ENCODE measurements around the gene ARAP3. TPM values are rescaled to one million over a fixed set of nuclear protein-coding genes. Genes with fewer than 3 reads are reported as not detected.
A peak's percentile ranks its signal among the peaks of the same experiment; 100 is the strongest.

The ARAP3 gene
- polyA plus RNA-seq, 1 donor (not counting 4 experiments of a cell fraction or from before 2014, with no cell fraction given), result 1.3 TPM

DNA sequence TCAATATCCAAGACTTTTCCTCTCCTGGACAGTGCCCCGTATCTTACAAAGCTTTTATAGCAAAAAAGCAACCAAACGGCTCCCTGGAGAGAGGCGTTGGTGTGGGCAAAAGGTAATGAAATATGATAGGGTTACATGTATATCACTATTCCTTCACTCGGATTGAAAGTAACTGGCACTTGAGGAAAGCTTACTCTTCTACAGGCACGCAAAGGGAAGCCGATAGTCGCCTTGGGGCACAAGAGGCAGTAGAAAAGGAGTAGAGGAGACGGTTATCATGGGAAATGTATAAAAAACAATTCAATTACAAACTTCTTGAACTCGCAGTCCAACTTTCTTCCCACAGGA, 64.4 kb downstream of the ARAP3 start:
- dilution Hi-C loops (cut with MboI; ENCODE audit: extremely low pct_ligation_motif_present, low sequenced_read_pairs), result no loop called here
- DNase-seq (ENCODE audit: low read depth, low spot score) (no peak), FAIRE-seq (no peak)
- Histone ChIP-seq H3K79me2 (ENCODE audit: control insufficient read depth, insufficient read depth, low read length) (peaks cover 59% of the 10 kb centered on the region), H3K4me2 (ENCODE audit: control insufficient read depth, extremely low read depth, insufficient read depth, low read depth, low read length) (peak overlapping the region; percentile 92), H3K4me3 (ENCODE audit: control insufficient read depth in 2 of 3, extremely low read depth in 1 of 3, insufficient read depth in 2 of 3, low read depth in 1 of 3, low read length in 3 of 3) (peak overlapping the region; percentile 76 to 91 (median 83)), H2AFZ (ENCODE audit: control insufficient read depth, low read length) (no peak overlapping the region), H3K9me3 (ENCODE audit: control insufficient read depth, low read depth, low read length) (no peaks in the 10 kb centered on the region), H3K4me1 (ENCODE audit: control insufficient read depth, extremely low read depth, insufficient read depth, low read length) (peaks cover 22% of the 10 kb centered on the region), H3K36me3 (ENCODE audit: control insufficient read depth in 2 of 2, extremely low read depth in 1 of 2, insufficient read depth in 2 of 2, low read length in 2 of 2) (peaks cover 6 to 19% of the 10 kb centered on the region in 2 experiments), H3K27me3 (ENCODE audit: control insufficient read depth, extremely low read depth, insufficient read depth, low read length) (no peaks in the 10 kb centered on the region), H3K27ac (ENCODE audit: control insufficient read depth, insufficient read depth, low read length) (peak overlapping the region; percentile 83), H3K9ac (ENCODE audit: control insufficient read depth, extremely low read depth, insufficient read depth, low read length) (peak overlapping the region; percentile 93), H4K20me1 (ENCODE audit: control insufficient read depth, extremely low read depth, insufficient read depth, low read length) (peaks cover 6% of the 10 kb centered on the region), H3K9me1 (ENCODE audit: control insufficient read depth, extremely low read depth, insufficient read depth, low read length) (no peaks in the 10 kb centered on the region)
- TF ChIP-seq, protein P1, sequence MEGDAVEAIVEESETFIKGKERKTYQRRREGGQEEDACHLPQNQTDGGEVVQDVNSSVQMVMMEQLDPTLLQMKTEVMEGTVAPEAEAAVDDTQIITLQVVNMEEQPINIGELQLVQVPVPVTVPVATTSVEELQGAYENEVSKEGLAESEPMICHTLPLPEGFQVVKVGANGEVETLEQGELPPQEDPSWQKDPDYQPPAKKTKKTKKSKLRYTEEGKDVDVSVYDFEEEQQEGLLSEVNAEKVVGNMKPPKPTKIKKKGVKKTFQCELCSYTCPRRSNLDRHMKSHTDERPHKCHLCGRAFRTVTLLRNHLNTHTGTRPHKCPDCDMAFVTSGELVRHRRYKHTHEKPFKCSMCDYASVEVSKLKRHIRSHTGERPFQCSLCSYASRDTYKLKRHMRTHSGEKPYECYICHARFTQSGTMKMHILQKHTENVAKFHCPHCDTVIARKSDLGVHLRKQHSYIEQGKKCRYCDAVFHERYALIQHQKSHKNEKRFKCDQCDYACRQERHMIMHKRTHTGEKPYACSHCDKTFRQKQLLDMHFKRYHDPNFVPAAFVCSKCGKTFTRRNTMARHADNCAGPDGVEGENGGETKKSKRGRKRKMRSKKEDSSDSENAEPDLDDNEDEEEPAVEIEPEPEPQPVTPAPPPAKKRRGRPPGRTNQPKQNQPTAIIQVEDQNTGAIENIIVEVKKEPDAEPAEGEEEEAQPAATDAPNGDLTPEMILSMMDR (optimal IDR thresholded peaks at IDR 0.05 in 1 of 3, IDR thresholded peaks at IDR 0.05 in 1 of 3, conservative IDR thresholded peaks at IDR 0.05 in 1 of 3; ENCODE audit: extremely low read depth in 1 of 3, insufficient read depth in 2 of 3, low read length in 3 of 3), result no peak
- no peak for TF ChIP-seq EZH2 (IDR thresholded peaks at IDR 0.05; ENCODE audit: low read length)

DNA sequence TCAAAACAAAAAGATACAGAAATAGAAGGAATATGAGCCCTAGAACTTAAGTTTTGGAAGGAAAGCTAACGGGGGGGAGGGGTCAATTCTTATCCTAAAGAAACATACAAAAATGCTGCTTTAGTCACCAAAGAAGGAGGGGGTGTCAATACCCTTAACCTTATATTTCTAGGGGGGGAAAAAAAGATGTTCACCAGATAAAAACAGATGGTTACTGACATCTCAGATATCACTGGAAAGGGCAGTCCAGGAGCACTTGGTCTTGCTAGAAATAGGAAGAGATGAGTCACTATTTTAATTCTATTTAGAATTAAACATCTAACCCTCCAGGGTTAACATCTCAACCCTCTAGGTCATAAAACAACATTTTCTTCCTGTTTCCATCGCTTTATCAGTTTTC, 64.9 kb downstream of the ARAP3 start:
- TF ChIP-seq, protein P1 (optimal IDR thresholded peaks at IDR 0.05 in 1 of 3, IDR thresholded peaks at IDR 0.05 in 1 of 3, conservative IDR thresholded peaks at IDR 0.05 in 1 of 3; ENCODE audit: extremely low read depth in 1 of 3, insufficient read depth in 2 of 3, low read length in 3 of 3), result no peak
- no peak for TF ChIP-seq EZH2 (IDR thresholded peaks at IDR 0.05; ENCODE audit: low read length)
- Histone ChIP-seq H3K79me2 (ENCODE audit: control insufficient read depth, insufficient read depth, low read length) (peaks cover 64% of the 10 kb centered on the region), H3K4me1 (ENCODE audit: control insufficient read depth, extremely low read depth, insufficient read depth, low read length) (peaks cover 22% of the 10 kb centered on the region), H3K4me3 (ENCODE audit: control insufficient read depth in 2 of 3, extremely low read depth in 1 of 3, insufficient read depth in 2 of 3, low read depth in 1 of 3, low read length in 3 of 3) (peak overlapping the region; percentile 76 to 91 (median 83)), H3K9ac (ENCODE audit: control insufficient read depth, extremely low read depth, insufficient read depth, low read length) (peak overlapping the region; percentile 93), H3K27ac (ENCODE audit: control insufficient read depth, insufficient read depth, low read length) (peak overlapping the region; percentile 83), H4K20me1 (ENCODE audit: control insufficient read depth, extremely low read depth, insufficient read depth, low read length) (peaks cover 6% of the 10 kb centered on the region), H3K9me3 (ENCODE audit: control insufficient read depth, low read depth, low read length) (no peaks in the 10 kb centered on the region), H2AFZ (ENCODE audit: control insufficient read depth, low read length) (no peak overlapping the region), H3K36me3 (ENCODE audit: control insufficient read depth in 2 of 2, extremely low read depth in 1 of 2, insufficient read depth in 2 of 2, low read length in 2 of 2) (peaks cover 6 to 19% of the 10 kb centered on the region in 2 experiments), H3K9me1 (ENCODE audit: control insufficient read depth, extremely low read depth, insufficient read depth, low read length) (no peaks in the 10 kb centered on the region), H3K4me2 (ENCODE audit: control insufficient read depth, extremely low read depth, insufficient read depth, low read depth, low read length) (peak overlapping the region; percentile 92), H3K27me3 (ENCODE audit: control insufficient read depth, extremely low read depth, insufficient read depth, low read length) (no peaks in the 10 kb centered on the region)
- DNase-seq (ENCODE audit: low read depth, low spot score) (no peak), FAIRE-seq (no peak)
- dilution Hi-C loops (cut with MboI; ENCODE audit: extremely low pct_ligation_motif_present, low sequenced_read_pairs), result no loop called here

Data from keratinocyte (primary cell).